ENCODE measurements around the gene C14orf39. TPM values are rescaled to one million over a fixed set of nuclear protein-coding genes. Genes with fewer than 3 reads are reported as not detected.
A peak's percentile ranks its signal among the peaks of the same experiment; 100 is the strongest.

The C14orf39 gene
- total and polyA plus RNA-seq, 2 of the 8 experiments (the other 6 are each of a cell fraction or from before 2014, with no cell fraction given) = 0.18 to 1.2 TPM

DNA sequence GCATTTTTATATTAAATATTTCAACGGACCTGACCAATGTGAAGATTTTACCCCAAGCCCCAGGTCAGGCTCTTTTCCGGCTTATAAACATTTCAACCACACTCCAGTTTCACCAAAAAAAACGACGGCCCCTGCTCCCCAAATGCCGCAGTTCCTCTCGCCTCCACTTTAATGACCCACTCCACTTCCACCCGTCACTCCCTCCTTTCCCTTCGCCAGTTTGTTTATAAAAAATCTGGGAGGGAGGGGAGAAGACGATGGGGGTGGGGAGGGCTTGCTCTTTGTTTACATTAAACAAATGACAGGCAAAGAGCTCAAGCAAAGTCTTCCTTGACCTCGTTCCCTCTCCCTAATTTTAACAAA is 28.5 kb upstream of the C14orf39 start:
- Histone ChIP-seq H2BK5ac (ENCODE audit: low read depth, low read length) (no peak overlapping the region), H2BK120ac (replicated peaks; ENCODE audit: low read depth, low read length) (no peak overlapping the region), H3K4me1 (replicated peaks in 1 of 4; ENCODE audit: control insufficient read depth in 3 of 4, insufficient read depth in 4 of 4, low read length in 3 of 4) (peaks cover 8 to 29% (median 18%) of the 10 kb centered on the region in 4 experiments), H4K5ac (ENCODE audit: insufficient read length, low read depth, low read length) (no peak overlapping the region), H4K8ac (ENCODE audit: extremely low read depth, insufficient read depth, low read length) (no peak overlapping the region), H3K9ac (replicated peaks in 1 of 4; ENCODE audit: extremely low read depth in 1 of 4, low read depth in 3 of 4, low read length in 3 of 4) (no peak overlapping the region), H3K9me3 (ENCODE audit: insufficient read depth in 2 of 2, low read depth in 1 of 2, low read length in 1 of 2) (no peaks in the 10 kb centered on the region), H4K91ac (replicated peaks; ENCODE audit: insufficient read length, low read length) (no peak overlapping the region), H2BK20ac (ENCODE audit: low read length) (no peak overlapping the region), H2AK5ac (ENCODE audit: low read depth, low read length) (no peak overlapping the region), H2AFZ (ENCODE audit: low read length) (no peak overlapping the region), H2BK12ac (ENCODE audit: low read depth, low read length) (no peak overlapping the region), H3K4me2 (ENCODE audit: insufficient read depth in 1 of 2, low read depth in 2 of 2, low read length in 2 of 2) (peak overlapping the region; percentile 74 to 93), H3K36me3 (ENCODE audit: control insufficient read depth in 2 of 4, insufficient read depth in 4 of 4, low read length in 3 of 4) (no peaks in the 10 kb centered on the region), H3K56ac (replicated peaks; ENCODE audit: insufficient read length, low read depth, low read length) (no peak overlapping the region), H3K4me3 (ENCODE audit: extremely low read depth in 1 of 4, insufficient read depth in 2 of 4, low read depth in 3 of 4, low read length in 4 of 4) (peak overlapping the region; percentile 35 to 71 (median 45)), H3K27me3 (replicated peaks in 1 of 4; ENCODE audit: control insufficient read depth in 3 of 4, extremely low read depth in 1 of 4, insufficient read depth in 3 of 4, low read length in 3 of 4) (peaks cover 51 to 82% (median 72%) of the 10 kb centered on the region in 4 experiments), H3K79me2 (ENCODE audit: control insufficient read depth in 1 of 2, insufficient read depth in 2 of 2, low read length in 2 of 2) (no peaks in the 10 kb centered on the region), H3K4ac (replicated peaks; ENCODE audit: insufficient read length, low read depth, low read length) (no peak overlapping the region), H2BK15ac (ENCODE audit: low read length) (no peak overlapping the region), H3K18ac (ENCODE audit: extremely low read depth, low read length) (no peak overlapping the region), H3K23ac (ENCODE audit: insufficient read length) (no peak overlapping the region), H3K14ac (ENCODE audit: insufficient read length) (no peak overlapping the region), H3K23me2 (ENCODE audit: low read depth, low read length) (peaks cover 15% of the 10 kb centered on the region), H4K20me1 (replicated peaks in 1 of 2; ENCODE audit: control insufficient read depth in 1 of 2, insufficient read depth in 2 of 2, low read length in 2 of 2) (peaks cover 0 to 12% of the 10 kb centered on the region in 2 experiments), H3K27ac (ENCODE audit: low read depth, low read length) (no peak overlapping the region), H3K79me1 (ENCODE audit: low read depth, low read length) (no peaks in the 10 kb centered on the region)
- DNase-seq (ENCODE audit: low read depth in 1 of 2, low spot score in 2 of 2) = no peak
- WGBS, 2 experiments (ENCODE audit: extremely low coverage in 1 of 2, insufficient coverage in 1 of 2, insufficient read length in 1 of 2, insufficient replicate concordance in 2 of 2, low coverage in 1 of 2, low lambda C conversion rate in 2 of 2, missing lambda C conversion rate in 1 of 2) = 3% methylated on average over 10 of the region's 10 CpGs; no CpG with 5 or more reads in 1 of the 2 experiments
- TF ChIP-seq ASH2L (IDR thresholded peaks at IDR 0.05; ENCODE audit: low read length) (no peak), CHD1 (IDR thresholded peaks at IDR 0.05; ENCODE audit: low read depth, low read length) (no peak), RNF2 (IDR thresholded peaks at IDR 0.05; ENCODE audit: borderline replicate concordance, low read depth, low read length, missing control alignments, poor library complexity, severe bottlenecking) (peak; percentile 81), EGR1 (IDR thresholded peaks at IDR 0.05; ENCODE audit: borderline replicate concordance, low read depth, low read length) (no peak), TEAD4 (IDR thresholded peaks at IDR 0.05; ENCODE audit: low read depth, low read length) (no peak), SRF (IDR thresholded peaks at IDR 0.05; ENCODE audit: low read depth, low read length) (no peak)
- POLR2A ChIA-PET (ENCODE audit: partially characterized antibody) = interaction anchor here (0.7 to 1.2 kb wide), 2 partner anchors 12 to 266 kb away, joined by 3 read pairs; partner anchors contain the start of gene PPM1A
- CTCF ChIA-PET (ENCODE audit: partially characterized antibody) = interaction anchor here (1.1 to 2.8 kb wide), 6 partner anchors 129 to 232 kb away, joined by 3 to 14 read pairs (median 6); no protein-coding TSS in a partner anchor
- no peak for FAIRE-seq

All from H1 (cell line).